HG02981 (cell line): ENCODE results near the gene LCE1C.

ENCODE experiments used
- ATAC-seq: cut with Tn5 transposase; IDR thresholded peaks from one replicate; pipeline ENCODE4 v1.9.1; 2021; ENCODE audit warnings: mild to moderate bottlenecking, moderate library complexity; ENCODE audit not compliant: unreplicated experiment

LCE1C gene

DNA sequence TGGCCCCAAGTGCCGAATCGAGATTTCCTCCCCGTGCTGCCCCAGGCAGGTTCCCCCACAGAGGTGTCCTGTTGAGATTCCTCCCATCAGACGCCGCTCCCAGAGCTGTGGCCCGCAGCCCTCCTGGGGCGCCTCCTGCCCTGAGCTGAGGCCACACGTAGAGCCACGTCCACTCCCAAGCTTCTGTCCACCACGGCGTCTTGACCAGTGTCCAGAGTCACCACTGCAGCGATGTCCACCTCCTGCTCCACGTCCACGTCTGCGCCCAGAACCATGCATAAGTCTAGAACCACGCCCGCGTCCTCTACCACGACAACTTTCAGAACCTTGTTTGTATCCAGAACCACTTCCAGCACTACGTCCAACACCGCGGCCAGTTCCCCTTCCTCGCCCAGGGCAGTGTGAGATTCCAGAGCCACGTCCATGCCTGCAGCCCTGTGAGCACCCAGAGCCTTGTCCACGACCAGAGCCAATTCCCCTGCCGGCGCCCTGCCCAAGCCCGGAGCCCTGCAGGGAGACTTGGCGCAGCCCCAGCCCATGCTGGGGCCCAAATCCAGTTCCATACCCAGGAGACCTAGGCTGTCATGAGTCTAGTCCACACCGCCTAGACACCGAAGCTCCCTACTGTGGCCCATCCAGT, 45.8 kb downstream of the LCE1C start:
- ATAC-seq, result no peak

DNA sequence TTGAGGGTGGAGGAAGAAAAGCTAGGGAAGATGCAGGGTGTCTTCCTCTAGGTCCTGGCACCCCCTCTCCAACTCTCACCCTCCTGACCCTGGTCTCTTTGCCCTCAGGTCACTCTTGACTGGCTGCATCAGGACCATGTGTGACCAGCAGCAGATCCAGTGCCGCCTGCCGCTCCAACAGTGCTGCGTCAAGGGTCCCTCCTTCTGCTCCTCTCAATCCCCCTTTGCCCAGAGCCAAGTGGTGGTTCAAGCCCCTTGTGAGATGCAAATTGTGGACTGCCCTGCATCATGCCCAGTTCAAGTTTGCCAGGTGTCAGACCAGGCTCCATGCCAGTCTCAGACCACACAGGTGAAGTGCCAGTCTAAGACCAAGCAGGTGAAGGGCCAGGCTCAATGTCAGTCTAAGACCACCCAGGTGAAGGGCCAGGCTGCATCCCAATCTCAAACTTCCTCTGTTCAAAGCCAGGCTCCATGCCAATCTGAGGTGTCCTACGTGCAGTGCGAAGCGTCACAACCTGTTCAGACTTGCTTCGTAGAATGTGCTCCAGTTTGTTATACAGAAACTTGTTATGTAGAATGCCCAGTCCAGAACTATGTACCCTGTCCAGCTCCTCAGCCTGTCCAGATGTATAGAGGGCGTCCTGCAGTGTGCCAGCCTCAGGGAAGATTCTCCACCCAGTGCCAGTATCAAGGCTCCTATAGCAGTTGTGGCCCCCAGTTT, 46.8 kb downstream of the LCE1C start:
- no peak for ATAC-seq

DNA sequence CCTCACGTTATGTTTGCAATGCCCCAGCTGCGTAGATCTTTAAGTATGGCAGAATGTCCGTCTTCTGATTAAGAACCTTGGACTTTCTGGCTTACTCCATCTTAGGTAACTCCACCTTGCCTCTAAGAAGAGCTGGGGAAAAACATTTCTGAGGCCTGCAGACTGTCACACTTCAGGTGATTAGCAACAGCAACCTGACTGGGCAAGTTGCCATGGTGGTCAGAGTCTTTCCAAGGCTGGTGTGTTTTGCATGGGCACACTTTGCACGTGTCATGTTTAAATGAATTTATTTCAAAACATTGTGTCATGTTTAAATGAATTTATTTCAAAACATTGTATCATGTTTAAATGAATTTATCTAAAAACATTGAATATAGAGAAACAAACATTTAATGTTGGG, 47.8 kb downstream of the LCE1C start:
- no peak for ATAC-seq

DNA sequence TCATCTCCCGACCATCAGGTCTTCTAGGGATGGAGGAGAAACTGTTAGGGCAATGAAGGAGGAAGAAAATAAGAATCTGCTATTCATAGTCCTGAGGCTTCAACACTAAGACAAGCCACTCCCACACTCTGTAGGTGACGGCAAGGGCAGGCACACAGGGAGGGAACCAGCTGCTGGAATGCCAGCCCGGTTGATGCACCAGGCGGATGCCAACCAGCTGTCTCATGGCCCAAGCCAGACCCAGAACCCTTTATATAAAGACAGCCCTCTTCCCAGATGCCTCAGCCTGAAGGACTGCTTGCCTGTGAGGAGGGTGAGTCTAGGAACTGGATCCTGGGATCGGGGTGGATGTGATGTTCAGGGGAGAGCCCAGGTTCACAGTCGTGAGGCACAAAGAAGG, 48.7 kb downstream of the LCE1C start, which contains the start of gene KPRP:
Gene KPRP, plus strand, starts transcription at position 279 of the 400 bp plus-strand sequence. CDS start 1,564 bp downstream, outside the sequence.
- no peak for ATAC-seq

DNA sequence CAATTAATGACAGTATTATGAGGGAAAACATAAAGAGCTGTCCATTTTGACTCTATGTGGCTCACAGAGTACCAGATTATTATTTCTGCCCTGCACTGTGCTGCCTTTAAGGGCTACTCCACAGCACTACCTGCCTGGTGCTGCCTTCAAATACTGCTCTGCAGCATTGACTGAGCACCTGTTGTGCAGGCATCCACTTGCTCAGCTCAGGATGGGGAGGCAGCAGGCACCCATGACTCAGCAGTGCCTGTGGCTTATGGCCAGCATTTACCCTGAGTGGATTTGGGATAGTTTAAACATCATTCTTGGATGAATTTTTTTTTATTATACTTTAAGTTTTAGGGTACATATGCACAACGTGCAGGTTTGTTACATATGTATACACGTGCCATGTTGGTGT, 49.6 kb downstream of the LCE1C start:
- no peak for ATAC-seq
